ENCODE data around the gene TMEM178B. TPM values are rescaled to one million over a fixed set of nuclear protein-coding genes. Genes with fewer than 3 reads are reported as not detected.
"Not testable (repeated sequence)": the region's sequence is repeated elsewhere in the genome, so short reads cannot be mapped to it uniquely, and the experiment has no call there.

TMEM178B gene
- total RNA-seq, 1 experiment from 2014 or later: not detected

- no TSS peak for BruUV-seq (replicated peaks)
- intact Hi-C loops (cut with micrococcal nuclease; ENCODE audit: unreplicated experiment): no loop called here
Measured at GRCh38 chr7:141114029-141114664, 40.3 kb downstream of the TMEM178B start.

GRCh38 chr7:141115965-141116364 lies 42.1 kb downstream of the TMEM178B start:
- no peaks in the 10 kb centered on the region for H3K79me2 ChIP-seq (ENCODE audit: low read depth)
- intact Hi-C loops (cut with micrococcal nuclease; ENCODE audit: unreplicated experiment): no loop called here
- CTCF ChIA-PET: no interaction called here

More at GRCh38 chr7:141114029-141114664, 40.3 kb downstream of the TMEM178B start:
- DNase-seq: no peak
- Histone ChIP-seq H4K20me1 (ENCODE audit: insufficient read depth) (no peaks in the 10 kb centered on the region), H2AFZ (no peak overlapping the region), H3K27me3 (ENCODE audit: insufficient read depth, low read depth) (no peaks in the 10 kb centered on the region), H3K4me2 (no peak overlapping the region), H3K4me3 (no peak overlapping the region), H3F3A (ENCODE audit: insufficient read depth, low read depth) (no peaks in the 10 kb centered on the region), H3K79me2 (ENCODE audit: low read depth) (no peaks in the 10 kb centered on the region), H3K27ac (no peak overlapping the region), H3K4me1 (replicated peaks; ENCODE audit: insufficient read depth) (no peaks in the 10 kb centered on the region), H3K9me2 (ENCODE audit: insufficient read depth) (no peaks in the 10 kb centered on the region), H3K9me3 (ENCODE audit: insufficient read depth, low read depth) (no peaks in the 10 kb centered on the region), H3K36me3 (ENCODE audit: low read depth) (no peaks in the 10 kb centered on the region)
- no peak for TF ChIP-seq EZH2 (IDR thresholded peaks at IDR 0.05; ENCODE audit: low read depth)
- TF ChIP-seq CTCF (conservative IDR thresholded peaks at IDR 0.05): no peak
- CTCF ChIA-PET: interaction anchor here (0.6 kb wide), 1 partner anchor 463 kb away, joined by 3 read pairs; no protein-coding TSS in a partner anchor
- POLR2A ChIA-PET (ENCODE audit: unreplicated experiment): no interaction called here

GRCh38 chr7:141116661-141117060 lies 42.8 kb downstream of the TMEM178B start:
- CTCF ChIA-PET; H3K27ac ChIP-seq; H3K36me3 ChIP-seq (ENCODE audit: low read depth); H3K4me3 ChIP-seq; BruUV-seq (replicated peaks); H3K79me2 ChIP-seq (ENCODE audit: low read depth); POLR2A ChIA-PET (ENCODE audit: unreplicated experiment); H3K9me3 ChIP-seq (ENCODE audit: insufficient read depth, low read depth); intact Hi-C loops (cut with micrococcal nuclease; ENCODE audit: unreplicated experiment); H2AFZ ChIP-seq; H3K9me2 ChIP-seq (ENCODE audit: insufficient read depth); DNase-seq; H4K20me1 ChIP-seq (ENCODE audit: insufficient read depth); H3K4me2 ChIP-seq; H3F3A ChIP-seq (ENCODE audit: insufficient read depth, low read depth); H3K4me1 ChIP-seq (replicated peaks; ENCODE audit: insufficient read depth): not testable (repeated sequence)
- peaks cover 13% of the 10 kb centered on the region; the same call in 1 of the 2 replicates for H3K27me3 ChIP-seq (ENCODE audit: insufficient read depth, low read depth)

More at GRCh38 chr7:141115965-141116364, 42.1 kb downstream of the TMEM178B start:
- no peak for TF ChIP-seq EZH2 (IDR thresholded peaks at IDR 0.05; ENCODE audit: low read depth)
- no peaks in the 10 kb centered on the region for H4K20me1 ChIP-seq (ENCODE audit: insufficient read depth)
- no peaks in the 10 kb centered on the region for H3K9me2 ChIP-seq (ENCODE audit: insufficient read depth)
- no peak for DNase-seq
- H2AFZ ChIP-seq: no peak overlapping the region
- no peaks in the 10 kb centered on the region for H3K4me1 ChIP-seq (replicated peaks; ENCODE audit: insufficient read depth)
- no peaks in the 10 kb centered on the region for H3K36me3 ChIP-seq (ENCODE audit: low read depth)
- no TSS peak for BruUV-seq (replicated peaks)
- H3K27me3 ChIP-seq (ENCODE audit: insufficient read depth, low read depth): peaks cover 6% of the 10 kb centered on the region; the same call in 1 of the 2 replicates
- no peak overlapping the region for H3K27ac ChIP-seq
- H3K4me3 ChIP-seq: no peak overlapping the region
- no peaks in the 10 kb centered on the region for H3F3A ChIP-seq (ENCODE audit: insufficient read depth, low read depth)
- POLR2A ChIA-PET (ENCODE audit: unreplicated experiment): no interaction called here
- no peaks in the 10 kb centered on the region for H3K9me3 ChIP-seq (ENCODE audit: insufficient read depth, low read depth)
- no peak overlapping the region for H3K4me2 ChIP-seq

- Histone ChIP-seq H3K36me3 (ENCODE audit: low read depth) (no peaks in the 10 kb centered on the region), H3K27ac (no peak overlapping the region), H3K9me3 (ENCODE audit: insufficient read depth, low read depth) (no peaks in the 10 kb centered on the region), H3K4me3 (no peak overlapping the region), H3K9me2 (ENCODE audit: insufficient read depth) (no peaks in the 10 kb centered on the region), H2AFZ (no peak overlapping the region), H3K4me2 (no peak overlapping the region), H3K4me1 (replicated peaks; ENCODE audit: insufficient read depth) (no peaks in the 10 kb centered on the region), H3F3A (ENCODE audit: insufficient read depth, low read depth) (no peaks in the 10 kb centered on the region), H3K79me2 (ENCODE audit: low read depth) (no peaks in the 10 kb centered on the region), H3K27me3 (ENCODE audit: insufficient read depth, low read depth) (peaks cover 26% of the 10 kb centered on the region; the same call in 1 of the 2 replicates), H4K20me1 (ENCODE audit: insufficient read depth) (no peaks in the 10 kb centered on the region)
- BruUV-seq (replicated peaks): no TSS peak
- ChIA-PET CTCF (no interaction called here), POLR2A (ENCODE audit: unreplicated experiment) (no interaction called here)
- DNase-seq: no peak
- intact Hi-C loops (cut with micrococcal nuclease; ENCODE audit: unreplicated experiment): no loop called here
- TF ChIP-seq CTCF (conservative IDR thresholded peaks at IDR 0.05) (no peak), EZH2 (IDR thresholded peaks at IDR 0.05; ENCODE audit: low read depth) (no peak)
Measured at GRCh38 chr7:141118767-141119166, 44.9 kb downstream of the TMEM178B start.

Data from PC-9 (cell line).